HG03196 (cell line): ENCODE measurements around the gene IFTAP.

Experiments
- ATAC-seq: cut with Tn5 transposase; IDR thresholded peaks from one replicate; pipeline ENCODE4 v1.9.1; 2021; ENCODE audit not compliant: unreplicated experiment

The IFTAP gene

GRCh38 chr11:36596880-36597279 lies 2.6 kb downstream of the IFTAP start:
- no peak for ATAC-seq

- ATAC-seq: no peak
Observed at GRCh38 chr11:36598051-36598450, 3.7 kb downstream of the IFTAP start, which contains the start of gene RAG2. RAG2 (minus strand) TSS chr11:36598236; CDS start chr11:36594168, 4,068 bp downstream.

- no peak for ATAC-seq
Observed at GRCh38 chr11:36600180-36600579, 5.9 kb downstream of the IFTAP start.

GRCh38 chr11:36601155-36601554 lies 6.9 kb downstream of the IFTAP start:
- no peak for ATAC-seq

- no peak for ATAC-seq
Observed at GRCh38 chr11:36602135-36602534, 7.8 kb downstream of the IFTAP start.

GRCh38 chr11:36605221-36606216 lies 11.2 kb downstream of the IFTAP start:
- ATAC-seq: peak; percentile 67

GRCh38 chr11:36608491-36609199 lies 14.3 kb downstream of the IFTAP start:
- ATAC-seq: no peak

GRCh38 chr11:36609383-36609782 lies 15.1 kb downstream of the IFTAP start:
- ATAC-seq: no peak

GRCh38 chr11:36615826-36616225 lies 21.5 kb downstream of the IFTAP start:
- no peak for ATAC-seq

GRCh38 chr11:36617543-36618362 lies 23.5 kb downstream of the IFTAP start:
- no peak for ATAC-seq

GRCh38 chr11:36618363-36619047 lies 24.2 kb downstream of the IFTAP start:
- no peak for ATAC-seq

- no peak for ATAC-seq
Observed at GRCh38 chr11:36619502-36619901, 25.2 kb downstream of the IFTAP start.

GRCh38 chr11:36620246-36620645 lies 25.9 kb downstream of the IFTAP start:
- ATAC-seq: no peak

GRCh38 chr11:36622431-36623136 lies 28.3 kb downstream of the IFTAP start:
- ATAC-seq: peak; percentile 71

GRCh38 chr11:36623494-36623893 lies 29.2 kb downstream of the IFTAP start:
- no peak for ATAC-seq

GRCh38 chr11:36627006-36627405 lies 32.7 kb downstream of the IFTAP start:
- no peak for ATAC-seq

- no peak for ATAC-seq
Observed at GRCh38 chr11:36627471-36627870, 33.2 kb downstream of the IFTAP start.

GRCh38 chr11:36628141-36628540 lies 33.8 kb downstream of the IFTAP start:
- no peak for ATAC-seq

GRCh38 chr11:36628765-36629244 lies 34.5 kb downstream of the IFTAP start:
- ATAC-seq: no peak

- ATAC-seq: no peak
Observed at GRCh38 chr11:36631774-36632173, 37.5 kb downstream of the IFTAP start.
